VCaP (cell line): ENCODE results near the gene ANHX.

ENCODE experiments used
- H3K27ac ChIP-seq: fragments of 450-650 bp; 2 replicates; pipeline ENCODE4 v1.5.1; 2017
- TF ChIP-seq, protein P1 (sequence below): fragments of 450-650 bp; conservative IDR thresholded peaks from 2 replicates; pipeline ENCODE4 v1.5.1; 2017; ENCODE audit warnings: mild to moderate bottlenecking, moderate library complexity

ANHX gene

DNA sequence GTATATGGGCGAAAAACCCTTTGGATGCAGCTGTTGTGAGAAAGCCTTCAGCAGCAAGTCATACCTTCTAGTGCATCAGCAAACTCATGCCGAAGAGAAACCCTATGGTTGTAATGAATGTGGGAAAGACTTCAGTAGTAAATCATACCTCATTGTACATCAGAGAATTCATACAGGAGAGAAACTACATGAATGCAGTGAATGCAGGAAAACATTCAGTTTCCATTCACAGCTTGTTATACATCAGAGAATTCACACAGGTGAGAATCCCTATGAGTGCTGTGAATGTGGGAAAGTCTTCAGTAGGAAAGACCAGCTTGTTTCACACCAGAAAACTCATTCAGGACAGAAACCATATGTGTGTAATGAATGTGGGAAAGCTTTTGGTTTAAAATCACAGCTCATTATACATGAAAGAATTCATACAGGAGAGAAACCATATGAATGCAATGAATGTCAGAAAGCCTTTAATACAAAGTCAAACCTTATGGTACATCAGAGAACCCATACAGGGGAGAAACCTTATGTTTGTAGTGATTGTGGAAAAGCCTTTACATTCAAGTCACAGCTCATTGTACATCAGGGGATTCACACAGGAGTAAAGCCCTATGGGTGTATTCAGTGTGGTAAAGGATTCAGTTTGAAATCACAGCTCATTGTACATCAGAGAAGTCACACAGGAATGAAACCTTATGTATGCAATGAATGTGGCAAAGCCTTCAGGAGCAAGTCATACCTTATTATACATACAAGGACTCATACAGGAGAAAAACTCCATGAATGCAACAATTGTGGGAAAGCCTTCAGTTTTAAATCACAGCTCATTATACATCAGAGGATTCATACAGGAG lies 33.0 kb downstream of the ANHX start:
- TF ChIP-seq, protein P1, sequence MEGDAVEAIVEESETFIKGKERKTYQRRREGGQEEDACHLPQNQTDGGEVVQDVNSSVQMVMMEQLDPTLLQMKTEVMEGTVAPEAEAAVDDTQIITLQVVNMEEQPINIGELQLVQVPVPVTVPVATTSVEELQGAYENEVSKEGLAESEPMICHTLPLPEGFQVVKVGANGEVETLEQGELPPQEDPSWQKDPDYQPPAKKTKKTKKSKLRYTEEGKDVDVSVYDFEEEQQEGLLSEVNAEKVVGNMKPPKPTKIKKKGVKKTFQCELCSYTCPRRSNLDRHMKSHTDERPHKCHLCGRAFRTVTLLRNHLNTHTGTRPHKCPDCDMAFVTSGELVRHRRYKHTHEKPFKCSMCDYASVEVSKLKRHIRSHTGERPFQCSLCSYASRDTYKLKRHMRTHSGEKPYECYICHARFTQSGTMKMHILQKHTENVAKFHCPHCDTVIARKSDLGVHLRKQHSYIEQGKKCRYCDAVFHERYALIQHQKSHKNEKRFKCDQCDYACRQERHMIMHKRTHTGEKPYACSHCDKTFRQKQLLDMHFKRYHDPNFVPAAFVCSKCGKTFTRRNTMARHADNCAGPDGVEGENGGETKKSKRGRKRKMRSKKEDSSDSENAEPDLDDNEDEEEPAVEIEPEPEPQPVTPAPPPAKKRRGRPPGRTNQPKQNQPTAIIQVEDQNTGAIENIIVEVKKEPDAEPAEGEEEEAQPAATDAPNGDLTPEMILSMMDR: no peak
- no peak overlapping the region for H3K27ac ChIP-seq

- TF ChIP-seq, protein P1: no peak
- no peak overlapping the region for H3K27ac ChIP-seq
Observed at GRCh38 chr12:133201888-133202287, 33.8 kb downstream of the ANHX start.

- no peak overlapping the region for H3K27ac ChIP-seq
- TF ChIP-seq, protein P1: no peak
Observed at GRCh38 chr12:133192847-133193246, 42.8 kb downstream of the ANHX start.

GRCh38 chr12:133190176-133190575 lies 45.5 kb downstream of the ANHX start:
- TF ChIP-seq, protein P1: no peak
- no peak overlapping the region for H3K27ac ChIP-seq

DNA sequence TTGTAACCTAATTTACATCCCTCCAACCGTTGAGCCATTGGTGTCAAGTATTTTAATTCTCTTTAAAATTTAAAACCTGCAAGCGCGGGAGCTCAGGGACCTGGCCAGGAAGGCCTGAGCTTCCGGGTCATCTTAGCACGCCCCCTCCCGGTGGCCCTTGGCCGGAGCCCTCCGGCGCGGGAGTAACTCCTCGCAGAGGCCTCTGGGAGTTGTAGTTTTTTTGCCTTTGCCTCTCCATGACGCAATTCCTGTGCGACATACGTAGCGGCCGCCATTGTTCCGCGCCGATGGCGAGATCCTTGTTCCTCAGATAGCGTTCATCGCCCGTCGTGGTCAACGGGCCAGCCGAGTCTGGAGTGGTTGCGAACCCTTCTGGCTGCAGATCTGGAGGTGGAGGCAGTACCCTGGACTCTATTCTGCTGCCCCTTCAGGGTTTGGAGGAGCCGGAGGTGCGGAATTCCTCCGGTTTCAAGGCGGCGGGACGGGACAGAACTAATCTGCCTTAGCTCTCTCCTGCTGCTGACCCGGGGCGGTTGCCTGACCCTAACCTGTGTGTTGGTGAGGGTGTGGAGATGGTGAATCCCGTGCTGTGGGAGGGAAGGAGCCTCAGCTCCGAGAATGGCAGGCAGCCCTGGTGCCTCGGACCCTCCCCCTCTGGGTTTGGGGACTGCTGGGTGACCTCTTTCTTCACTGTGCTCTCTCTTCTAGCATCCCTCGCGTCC lies 54.3 kb downstream of the ANHX start, which contains the start of gene ZNF268:
TSS of gene ZNF268 (plus strand) at position 258 of the 722 bp plus-strand sequence. CDS start 503 bp downstream, outside the sequence.
- TF ChIP-seq, protein P1: peak; percentile 94
- H3K27ac ChIP-seq: peak within 1 kb of the TSS; percentile 87

DNA sequence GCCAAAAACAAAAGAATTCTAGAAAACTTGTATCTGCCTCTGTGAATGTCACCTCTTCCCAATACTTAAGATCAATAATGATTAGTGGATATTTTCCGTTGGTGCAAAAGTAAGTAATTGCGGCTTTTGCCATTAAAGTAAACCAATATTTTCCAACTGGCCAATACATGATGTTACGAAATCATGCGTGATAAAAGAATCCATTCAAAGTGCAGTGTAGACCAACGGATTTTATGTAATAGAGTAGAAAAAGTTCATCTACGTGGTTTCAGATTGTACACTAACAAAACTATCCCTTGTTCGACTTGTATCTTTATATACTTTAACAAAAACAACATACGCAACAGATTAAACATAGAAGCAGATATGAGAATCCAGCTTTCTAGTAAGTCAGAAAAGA lies 55.0 kb downstream of the ANHX start:
- peak overlapping the region; percentile 87 for H3K27ac ChIP-seq
- TF ChIP-seq, protein P1: no peak

- TF ChIP-seq, protein P1: no peak
- H3K27ac ChIP-seq: no peak overlapping the region
Observed at GRCh38 chr12:133174901-133175300, 60.8 kb downstream of the ANHX start.
